GM18520 (cell line): ENCODE measurements around the gene CDK6.
A peak's percentile ranks its signal among the peaks of the same experiment; 100 is the strongest.
"Not testable (repeated sequence)": the region's sequence is repeated elsewhere in the genome, so short reads cannot be mapped to it uniquely, and the experiment has no call there.

Source experiments
- ATAC-seq: cut with Tn5 transposase; IDR thresholded peaks from one replicate; pipeline ENCODE4 v1.9.1; 2021; ENCODE audit not compliant: unreplicated experiment

The CDK6 gene

DNA sequence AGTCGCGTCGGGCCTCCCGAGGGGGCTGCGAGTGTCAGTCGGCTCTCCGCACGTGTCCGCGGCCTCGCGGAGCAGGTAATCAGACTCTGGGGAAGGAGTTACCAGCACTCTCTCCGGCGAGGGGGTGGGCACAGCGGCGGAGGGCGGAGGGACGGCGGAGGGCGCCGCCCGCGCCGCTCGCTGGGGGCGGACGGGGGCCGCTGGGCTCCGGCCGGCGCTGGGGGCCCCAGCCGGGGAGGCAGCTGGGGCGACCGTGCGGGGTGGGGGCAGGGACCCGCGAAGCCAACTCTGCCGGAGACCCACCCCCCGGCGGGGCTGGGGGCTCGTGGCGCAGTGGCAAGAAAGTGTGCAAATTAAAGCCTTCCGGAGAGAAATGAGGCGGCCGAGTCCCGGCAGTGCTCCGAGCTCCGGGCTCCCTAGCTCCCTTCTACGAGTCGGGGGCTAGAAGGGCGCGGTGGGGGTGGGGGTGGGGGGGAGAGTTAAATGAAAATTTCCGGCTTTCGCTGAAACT is at the start of gene CDK6:
Gene CDK6, minus strand, starts transcription at position 85 of the 511 bp plus-strand sequence. CDS start 3,250 bp downstream, outside the sequence.
- ATAC-seq, result peak; percentile 27

DNA sequence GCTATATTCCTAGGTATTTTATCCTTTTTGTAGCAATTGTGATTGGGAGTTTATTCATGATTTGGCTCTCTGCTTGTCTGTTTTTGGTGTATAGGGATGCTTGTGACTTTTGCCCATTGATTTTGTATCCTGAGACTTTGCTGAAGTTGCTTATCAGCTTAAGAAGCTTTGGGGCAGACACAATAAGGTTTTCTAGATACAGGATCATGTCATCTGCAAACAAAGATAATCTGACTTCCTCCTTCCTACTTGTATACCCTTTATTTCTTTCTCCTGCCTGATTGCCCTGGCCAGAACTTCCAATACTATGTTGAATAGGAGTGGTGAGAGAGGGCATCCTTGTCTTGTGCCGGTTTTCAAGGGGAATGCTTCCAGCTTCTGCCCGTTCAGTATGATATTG is 49.7 kb upstream of the CDK6 start:
- ATAC-seq, result not testable (repeated sequence)

DNA sequence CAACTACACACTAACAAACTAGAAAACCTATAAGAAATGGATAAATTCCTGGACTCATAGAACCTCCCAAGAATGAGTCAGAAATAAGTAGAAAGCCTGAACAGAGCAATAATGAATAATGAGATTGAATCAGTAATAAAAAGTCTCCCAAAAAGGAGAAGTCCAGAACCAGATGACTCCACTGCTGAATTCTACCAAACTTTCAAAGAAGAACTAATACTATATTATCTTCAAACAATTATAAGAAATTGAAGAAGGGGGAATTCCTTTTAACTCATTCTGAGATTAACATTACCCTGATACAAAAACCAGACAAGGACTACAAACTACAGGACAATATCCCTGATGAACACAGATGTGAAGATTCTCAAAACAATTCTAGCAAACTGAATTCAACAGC is 47.8 kb upstream of the CDK6 start:
- no peak for ATAC-seq

DNA sequence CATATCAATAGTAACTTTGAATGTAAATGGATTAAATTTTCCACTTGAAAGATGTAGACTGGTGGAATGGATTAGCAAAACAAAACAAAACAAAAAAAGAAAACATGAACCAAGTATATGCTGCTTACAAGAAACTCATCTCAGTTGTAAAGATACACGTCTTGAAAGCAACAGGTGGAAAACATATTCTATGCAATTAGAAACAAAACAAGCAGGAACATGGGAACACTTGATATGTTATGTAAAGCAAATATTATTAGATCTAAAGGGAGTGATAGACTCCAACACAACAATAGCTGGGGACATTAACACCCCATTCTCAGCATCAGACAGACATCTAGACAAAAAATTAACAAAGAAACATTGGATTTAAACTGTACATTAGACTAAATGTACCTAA is 46.4 kb upstream of the CDK6 start:
- ATAC-seq, result no peak

DNA sequence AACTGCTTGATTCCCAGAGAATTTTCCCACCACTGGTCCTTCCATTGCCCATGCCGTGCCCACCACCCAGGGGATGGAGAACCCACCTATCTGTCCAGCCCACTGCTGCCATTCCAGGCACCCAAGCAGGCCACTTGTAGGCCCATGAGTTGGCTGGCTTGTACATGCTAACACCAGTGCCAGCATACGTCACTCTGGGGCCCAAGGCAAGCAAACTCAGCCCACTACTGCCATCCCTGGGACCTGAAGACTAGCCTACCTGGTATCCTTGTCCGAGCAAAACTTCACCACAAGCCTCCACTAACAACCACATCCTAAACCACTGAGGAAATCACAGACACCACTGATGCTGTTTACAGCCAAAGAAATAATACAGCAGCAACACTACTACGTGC is 44.7 kb upstream of the CDK6 start:
- ATAC-seq, result no peak

DNA sequence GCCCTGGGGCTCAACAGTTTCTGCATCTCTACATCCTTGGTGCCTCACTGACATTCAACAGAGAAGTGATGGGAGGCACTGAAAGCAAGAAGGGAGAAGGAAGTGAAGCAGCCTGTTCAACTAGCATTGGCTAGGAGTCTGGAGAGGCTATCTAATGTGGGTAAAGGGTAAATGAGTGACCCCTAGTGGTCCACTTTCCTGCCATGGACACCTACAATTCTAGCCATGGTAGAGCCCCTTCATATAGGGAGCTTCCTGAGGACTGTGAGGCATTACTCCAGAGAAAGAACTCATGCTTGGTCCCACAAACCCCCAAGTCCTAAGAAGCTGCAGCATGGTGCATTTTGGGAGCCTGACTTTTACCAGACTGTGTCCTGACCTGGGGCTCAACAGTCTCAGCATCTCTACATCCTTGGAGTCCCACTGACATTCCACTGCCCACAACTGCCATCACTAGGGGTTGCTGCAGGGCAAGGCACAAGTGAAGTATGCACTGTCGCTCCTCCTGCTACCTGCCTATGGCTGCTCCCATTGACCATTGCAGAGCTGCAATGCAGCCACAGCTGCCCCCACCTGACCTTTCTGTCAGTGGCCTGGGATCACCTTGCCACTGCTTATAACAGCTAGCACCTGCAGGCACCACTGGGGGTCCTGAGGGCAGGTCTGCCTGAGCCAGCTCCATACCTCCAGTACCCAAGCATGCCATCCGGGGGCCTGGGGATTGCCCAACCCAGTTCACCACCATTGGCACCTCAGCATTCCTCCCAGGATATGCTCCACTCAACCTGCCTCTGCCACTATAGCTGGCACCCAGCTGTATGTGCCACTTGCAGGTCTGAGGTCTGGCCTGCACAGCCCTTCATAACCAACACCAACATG is 44.1 kb upstream of the CDK6 start:
- no peak for ATAC-seq

DNA sequence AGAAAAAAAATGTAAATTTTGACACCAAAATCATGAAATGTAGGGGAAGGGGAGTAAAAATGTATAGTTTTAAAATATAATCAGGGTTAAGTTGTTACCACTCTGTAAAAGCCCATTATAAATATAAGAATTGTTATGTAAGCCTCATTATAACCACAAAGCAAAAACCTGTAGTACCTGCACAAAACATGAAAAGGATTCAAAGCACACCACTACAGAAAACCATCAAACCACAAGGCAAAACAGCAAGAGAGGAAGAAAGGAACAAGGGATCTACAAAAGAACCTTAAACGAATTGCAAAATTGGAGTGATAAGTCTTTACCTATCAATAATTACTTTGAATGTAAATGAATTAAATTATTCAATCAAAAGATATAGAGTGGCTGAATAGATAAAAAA is 41.0 kb upstream of the CDK6 start:
- no peak for ATAC-seq

DNA sequence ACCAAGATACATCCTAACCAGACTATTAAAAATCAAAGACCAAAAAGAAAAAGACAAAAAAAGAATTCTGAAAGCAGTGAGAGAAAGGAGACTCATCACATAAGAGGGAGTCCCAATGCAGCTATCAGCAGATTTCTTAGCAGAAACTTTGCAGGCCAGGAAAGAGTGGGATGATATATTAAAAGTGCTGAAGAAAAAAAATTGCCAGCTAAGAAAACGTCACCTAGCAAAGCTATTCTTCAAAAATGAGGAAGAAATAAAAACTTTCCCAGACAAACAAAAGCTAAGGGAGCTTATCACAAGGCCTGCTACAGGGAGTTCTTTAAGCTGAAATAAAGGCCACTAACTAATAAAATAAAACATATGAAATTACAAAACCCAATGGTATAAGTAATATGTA is 40.5 kb upstream of the CDK6 start:
- ATAC-seq, result no peak

DNA sequence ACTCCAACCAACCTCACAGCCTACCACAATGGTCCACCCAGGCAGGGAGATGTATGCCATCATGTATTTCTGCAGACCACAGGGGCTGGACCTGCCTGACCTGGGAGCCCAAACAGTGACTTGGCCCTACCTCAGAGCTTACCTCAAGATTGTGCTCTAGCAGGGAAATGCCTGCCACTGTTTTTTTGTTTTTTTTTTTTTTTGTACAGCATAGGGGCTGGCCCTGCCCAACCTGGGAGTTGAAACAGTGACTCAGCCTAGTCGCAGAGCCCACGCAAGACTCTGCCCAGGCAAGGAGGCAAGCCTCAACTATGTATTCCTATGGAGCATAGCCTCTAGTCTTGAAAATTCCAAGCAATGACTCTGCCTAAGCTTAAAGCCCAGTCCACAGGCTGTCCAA is 39.3 kb upstream of the CDK6 start:
- ATAC-seq, result no peak

DNA sequence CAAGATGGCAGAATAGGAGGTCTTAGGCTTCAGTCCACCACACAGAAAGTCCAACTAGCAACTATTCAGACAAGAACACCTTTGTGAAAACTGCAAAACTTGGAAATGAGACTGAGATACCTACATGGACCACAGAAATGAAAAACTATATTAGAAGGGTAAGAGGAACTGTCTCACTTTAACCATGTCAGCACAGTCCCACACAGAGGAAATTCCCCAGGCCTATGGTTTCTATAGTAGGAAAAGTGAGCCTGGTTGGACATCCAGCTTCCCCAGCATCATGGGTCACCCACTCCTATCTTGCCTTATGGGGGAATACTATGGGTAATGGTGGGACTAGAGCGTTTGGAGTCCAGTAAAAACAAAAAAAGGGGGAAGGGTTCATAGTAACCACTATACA is 38.8 kb upstream of the CDK6 start:
- no peak for ATAC-seq

DNA sequence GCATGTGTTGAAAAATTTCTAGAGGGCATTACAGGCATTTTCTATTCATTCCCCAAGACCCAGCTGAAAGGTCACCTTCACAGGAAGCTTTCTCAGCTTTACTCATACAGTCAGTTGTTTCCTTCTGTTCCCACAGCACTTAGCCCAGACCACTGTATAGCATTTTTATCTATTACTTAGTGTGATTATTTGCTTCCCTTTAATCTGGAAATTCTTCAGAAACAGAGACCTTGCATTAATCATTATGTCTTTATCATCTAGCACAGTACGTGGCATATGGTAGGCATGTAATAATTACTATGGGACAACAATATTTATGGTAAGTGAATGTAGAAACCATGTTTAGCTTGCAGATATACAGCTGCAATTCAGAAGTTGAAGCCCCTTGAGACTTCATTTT is 38.2 kb upstream of the CDK6 start:
- no peak for ATAC-seq

DNA sequence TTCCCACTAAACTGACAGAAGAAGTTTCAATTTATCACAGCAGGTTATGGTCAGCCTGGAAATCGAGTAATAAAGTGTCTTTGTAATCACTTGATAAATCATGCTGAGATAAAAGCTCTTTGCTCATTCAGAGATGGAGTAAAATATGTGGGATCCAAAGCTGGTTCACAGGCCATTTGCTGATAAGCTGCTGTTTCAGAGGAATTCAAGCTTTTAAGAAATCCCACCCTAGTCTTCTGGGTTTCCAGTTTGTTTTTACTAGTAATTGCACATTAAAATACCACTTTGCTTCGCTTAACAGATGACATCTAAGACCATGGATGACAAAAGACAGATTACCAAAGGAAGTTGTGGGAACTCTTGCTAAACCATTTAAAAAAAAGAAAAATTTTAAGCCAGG is 37.4 kb upstream of the CDK6 start:
- no peak for ATAC-seq

DNA sequence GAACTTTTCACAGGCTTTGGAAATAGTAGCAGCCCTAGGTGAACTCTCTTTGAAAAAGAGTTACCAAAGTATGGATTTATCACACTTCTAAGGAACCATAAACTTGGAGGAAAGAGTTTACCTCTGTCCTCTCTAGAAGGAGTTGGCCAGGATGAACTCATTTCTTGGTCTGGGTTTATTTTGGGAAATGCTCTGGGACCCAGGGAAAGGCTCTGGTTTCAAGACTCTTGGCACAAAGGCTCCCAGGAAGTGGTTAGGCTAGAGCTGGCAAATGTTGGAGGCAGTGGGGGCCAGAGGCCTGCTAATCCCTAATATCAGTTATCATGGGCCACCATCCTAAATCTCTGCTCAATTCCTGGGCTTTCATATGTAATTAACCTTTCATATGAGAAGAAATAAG is 36.3 kb upstream of the CDK6 start:
- ATAC-seq, result no peak

DNA sequence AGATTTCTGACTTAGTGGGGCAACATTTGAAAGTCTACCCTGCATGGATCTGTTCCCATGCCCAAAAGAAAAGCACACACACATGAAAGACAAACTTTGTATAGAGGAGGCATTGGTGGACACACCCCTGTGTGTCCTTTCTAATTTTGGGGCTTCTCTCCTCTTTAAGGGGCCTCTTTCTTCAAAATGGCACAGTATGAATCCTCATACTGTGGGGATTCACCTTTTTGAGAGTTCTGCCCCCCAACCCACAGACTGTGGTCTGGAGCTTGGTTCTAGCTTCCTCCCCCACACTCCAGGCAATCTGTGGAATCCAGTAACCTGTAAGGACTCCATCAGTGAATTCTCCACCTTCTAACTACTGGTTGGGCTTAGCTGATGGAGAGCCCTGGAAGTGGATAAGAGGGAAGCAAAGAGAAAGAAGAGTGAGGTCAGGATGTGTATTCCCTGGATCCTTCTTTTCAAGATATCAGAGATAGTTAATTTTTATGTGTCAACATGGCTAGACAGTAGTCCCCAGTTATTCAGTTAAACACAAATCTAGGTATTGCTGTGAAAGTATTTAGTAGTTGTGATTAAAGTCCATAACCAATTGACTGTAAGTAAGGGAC is 32.4 kb upstream of the CDK6 start:
- no peak for ATAC-seq

DNA sequence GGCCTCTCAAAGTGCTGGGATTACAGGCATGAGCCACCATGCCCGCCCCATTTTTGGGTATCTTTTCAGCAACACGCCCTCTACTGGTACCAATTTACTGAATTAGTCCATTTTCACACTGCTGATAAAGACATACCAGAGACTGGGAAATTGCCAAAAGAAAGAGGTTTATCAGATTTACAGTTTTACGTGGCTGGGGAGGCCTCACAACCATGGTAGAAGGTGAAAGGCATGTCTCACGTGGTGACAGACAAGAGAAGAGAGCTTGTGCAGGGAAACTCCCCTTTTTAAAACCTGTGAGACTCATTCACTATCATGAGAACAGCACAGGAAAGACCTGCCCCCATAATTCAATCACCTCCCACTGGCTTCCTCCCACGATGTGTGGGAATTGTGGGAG is 27.8 kb upstream of the CDK6 start:
- ATAC-seq, result not testable (repeated sequence)

DNA sequence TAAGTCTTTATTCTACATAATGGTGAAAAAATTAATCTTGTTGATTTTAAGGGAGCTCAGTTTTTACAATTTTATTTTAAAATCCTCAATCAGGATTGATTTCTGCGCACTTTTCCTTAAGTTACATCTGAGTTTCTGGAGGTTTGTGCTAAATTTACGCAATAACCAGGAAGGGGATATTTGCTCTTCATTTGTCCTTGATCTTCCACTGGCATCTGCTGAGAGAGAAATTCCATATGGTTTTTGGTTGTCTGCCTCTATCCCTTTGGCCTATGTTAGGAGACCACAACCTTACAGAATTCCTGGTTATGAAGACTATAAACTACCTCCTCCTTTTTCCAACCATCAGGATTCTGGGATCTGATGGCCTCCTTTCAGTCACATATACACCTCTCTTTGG is 20.1 kb upstream of the CDK6 start:
- no peak for ATAC-seq

DNA sequence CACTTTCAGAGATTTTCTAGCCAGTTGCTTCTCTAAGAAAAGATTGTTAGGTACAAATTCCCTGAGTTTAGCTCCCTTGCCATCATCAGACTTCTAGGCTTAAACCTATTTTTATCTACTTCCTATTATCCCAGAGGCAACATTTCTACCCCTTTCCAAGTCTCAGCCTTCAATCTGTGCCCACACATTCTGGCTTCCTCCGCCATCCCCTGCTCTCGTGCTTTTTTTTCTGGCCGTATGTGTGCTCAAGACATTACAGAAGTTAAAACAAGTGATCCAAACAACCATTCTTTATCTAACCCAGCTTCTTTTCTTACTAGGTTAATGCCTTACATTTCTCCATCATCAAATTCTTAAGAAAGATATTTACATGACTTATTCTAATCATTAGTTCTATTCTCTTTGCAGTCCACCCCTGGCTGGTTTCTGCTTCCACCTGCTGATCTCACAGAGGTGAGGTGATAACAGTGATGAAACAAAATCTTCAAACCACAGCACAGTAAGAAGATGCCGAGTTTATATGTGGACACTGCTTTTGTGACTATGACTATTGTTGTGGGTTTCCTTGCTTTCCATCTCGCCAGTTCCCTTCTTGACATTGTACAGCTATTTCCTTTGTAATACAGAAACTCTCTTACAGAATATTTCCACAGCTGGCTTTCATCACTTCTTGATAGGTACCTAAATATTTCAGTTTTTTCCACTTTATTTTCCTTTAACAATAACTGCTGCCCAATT is 18.3 kb upstream of the CDK6 start:
- peak; percentile 59 for ATAC-seq

DNA sequence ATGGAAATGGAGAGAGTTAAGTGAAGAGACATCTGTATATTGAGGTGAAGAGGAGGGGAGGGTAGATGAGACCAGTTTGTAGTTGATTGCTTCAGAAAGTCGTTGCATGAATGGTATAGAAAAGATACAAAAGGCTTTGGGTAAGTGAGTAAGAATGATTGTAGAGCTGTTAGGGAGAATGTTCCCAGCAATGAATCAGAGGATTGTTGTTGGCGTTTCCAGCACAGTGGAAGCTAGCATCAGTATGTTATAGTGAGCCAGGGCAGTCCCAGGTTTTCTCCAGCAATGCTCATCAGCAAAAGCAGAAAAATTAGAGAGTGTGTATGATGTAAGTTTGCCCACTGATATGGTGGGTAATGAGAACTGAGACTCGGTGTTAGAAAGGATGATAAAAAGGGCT is 15.4 kb upstream of the CDK6 start:
- ATAC-seq, result no peak

DNA sequence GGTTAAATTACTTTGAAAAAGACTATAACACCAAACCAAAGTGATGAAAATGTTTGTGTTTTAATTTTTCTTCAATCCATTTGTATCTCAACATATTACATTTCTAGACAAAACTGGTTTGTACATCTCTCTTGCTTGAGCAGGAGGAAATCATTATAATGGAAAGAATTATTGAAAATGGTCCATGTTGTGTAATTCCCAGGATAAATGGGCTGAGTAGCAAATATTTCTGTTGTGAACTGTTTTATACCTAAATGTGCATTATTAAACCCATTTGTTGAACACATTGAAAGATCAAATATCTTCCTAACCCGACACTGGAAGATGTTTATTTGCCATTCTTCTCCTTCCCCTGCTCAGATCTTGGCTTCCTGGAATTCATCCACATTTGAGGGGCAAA is 14.1 kb upstream of the CDK6 start:
- no peak for ATAC-seq

DNA sequence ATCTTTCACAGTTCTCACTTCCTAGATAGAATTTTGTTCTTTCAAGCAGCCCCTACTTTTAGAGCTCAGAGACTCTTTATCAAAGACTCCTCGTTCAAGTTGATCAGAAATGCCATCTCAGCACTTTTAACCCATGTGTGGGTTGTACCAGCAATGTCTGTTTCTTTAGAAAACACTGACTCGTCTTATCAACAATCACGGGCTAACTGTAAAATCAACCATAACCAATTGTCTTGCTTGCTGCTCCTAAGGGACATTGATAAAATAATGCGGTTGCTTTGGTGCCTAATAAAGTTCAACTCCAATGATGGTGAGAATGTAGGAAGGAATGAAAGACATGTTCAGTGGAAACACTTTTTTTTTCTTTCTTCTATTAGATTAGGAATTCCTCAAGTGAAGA is 12.9 kb upstream of the CDK6 start:
- ATAC-seq, result no peak

DNA sequence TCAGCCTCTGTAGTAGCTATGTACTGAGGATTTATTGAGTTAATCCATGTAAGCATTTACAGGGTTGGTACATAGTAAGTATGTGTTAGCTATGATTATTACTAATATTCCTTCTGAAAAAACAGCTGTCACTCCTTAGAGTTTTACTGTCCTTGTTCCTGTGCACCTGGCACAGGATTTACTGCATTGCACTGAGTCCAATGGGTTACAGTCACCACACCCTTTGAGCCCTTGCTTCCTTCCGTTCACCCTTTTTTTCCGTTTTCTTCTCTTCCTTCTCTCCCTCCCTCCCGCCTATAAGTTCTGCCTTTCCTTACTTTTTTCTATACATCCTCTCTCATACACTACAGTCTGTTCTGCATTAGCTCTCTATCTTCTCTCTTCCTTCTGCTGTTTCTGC is 12.5 kb upstream of the CDK6 start:
- no peak for ATAC-seq

DNA sequence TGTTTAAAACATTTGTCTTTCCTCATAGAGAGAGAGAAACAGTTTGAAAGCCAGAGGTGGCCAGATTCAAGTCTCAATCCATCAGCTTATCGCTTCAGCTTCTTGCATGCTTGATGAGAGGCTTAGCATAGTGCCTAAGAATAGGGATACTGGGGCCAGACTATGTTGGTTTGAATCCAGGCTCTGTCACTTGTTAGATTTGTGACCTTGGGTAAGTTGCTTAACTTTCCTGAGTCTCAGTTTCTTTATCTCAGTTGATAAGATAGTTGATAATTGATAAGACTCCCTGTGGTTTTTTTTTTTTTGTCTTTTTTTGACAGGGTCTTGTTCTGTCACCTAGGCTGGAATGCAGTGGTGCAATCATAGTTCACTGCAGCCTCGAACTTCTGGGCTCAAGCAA is 12.1 kb upstream of the CDK6 start:
- no peak for ATAC-seq
